Panc1 (cell line): Measurements from ENCODE around the gene ATF7.

Experiments
- CTCF ChIP-seq: fragments of 450-650 bp; IDR thresholded peaks from 2 replicates; pipeline ENCODE4 v1.5.1; 2017; ENCODE audit warnings: mild to moderate bottlenecking
- POLR2AphosphoS5 ChIP-seq: IDR thresholded peaks from 2 replicates; pipeline ENCODE4 v1.6.1; 2012; ENCODE audit warnings: mild to moderate bottlenecking, low read depth, low read length, moderate library complexity

GRCh38 chr12:53563452-53564028 is 62.6 kb downstream of the ATF7 start:
- TF ChIP-seq CTCF (no peak), POLR2AphosphoS5 (no peak)
